Upper lobe of left lung (tissue), 6 donors: ENCODE data around the gene ATP7A. TPM values are rescaled to one million over a fixed set of nuclear protein-coding genes. Genes with fewer than 3 reads are reported as not detected.

ENCODE experiments used
- ATAC-seq, 2 donors: fragments of 200-7000 bp; cut with Tn5 transposase; one replicate each; pipeline ENCODE4 v1.9.1; 2022; ENCODE audit warnings: mild to moderate bottlenecking in 2 of 2, moderate library complexity in 2 of 2; ENCODE audit not compliant: low FRiP score in 2 of 2
- DNase-seq, 2 donors: peaks; one replicate each; pipeline ENCODE4 v3.0.0-alpha.2; 2019 to 2020
- H3K27ac ChIP-seq, 4 donors: fragments of 200-600 bp; sonication (generic); one replicate each; pipeline ENCODE4 v1.5.1; 2016 to 2019
- H3K27me3 ChIP-seq, 4 donors: fragments of 200-600 bp; sonication (generic); one replicate each; pipeline ENCODE4 v1.5.1; 2017 to 2019
- H3K36me3 ChIP-seq, 4 donors: fragments of 200-600 bp; sonication (generic); one replicate each; pipeline ENCODE4 v1.5.1; 2016 to 2019
- H3K4me1 ChIP-seq, 4 donors: fragments of 200-600 bp; sonication (generic); one replicate each; pipeline ENCODE4 v1.5.1; 2018 to 2019
- H3K4me3 ChIP-seq, 4 donors: fragments of 200-600 bp; sonication (generic); one replicate each; pipeline ENCODE4 v1.5.1; 2017 to 2019; ENCODE audit warnings: mild to moderate bottlenecking in 2 of 4, moderate library complexity in 1 of 4
- H3K9me3 ChIP-seq, 4 donors: fragments of 200-600 bp; sonication (generic); one replicate each; pipeline ENCODE4 v1.5.1; 2018 to 2019
- EP300 ChIP-seq, 4 donors: sonication (generic); formaldehyde crosslinking; IDR thresholded peaks; one replicate each; pipeline ENCODE4 v1.5.1; 2017; ENCODE audit warnings: antibody characterized with exemption in 4 of 4, control low read depth in 2 of 4
- POLR2A ChIP-seq, 4 donors: fragments of 450-650 bp; IDR thresholded peaks; one replicate each; pipeline ENCODE4 v1.5.1; 2016 to 2017; ENCODE audit warnings: antibody characterized with exemption in 4 of 4, mild to moderate bottlenecking in 2 of 4
- POLR2AphosphoS5 ChIP-seq, 2 donors: sonication (generic); formaldehyde crosslinking; IDR thresholded peaks; one replicate each; pipeline ENCODE4 v1.5.1; 2017; ENCODE audit warnings: antibody characterized with exemption in 2 of 2
- WGBS, 2 donors: methylation state at CpG; one replicate each; pipeline ENCODE4 v1.1.5; 2017 to 2018; 5-methylcytosine and 5-hydroxymethylcytosine counted together
- total RNA-seq, 6 donors: library from RNA; depleted of rRNA in 4 of 6; stranded (reverse); fragments of >200 nt in 4 of 6; gene quantifications; one replicate each; pipeline versions ENCODE4 v1.1.0 to v1.2.1, GENCODE V29; 2016 to 2021
- TF ChIP-seq, protein P1 (sequence below), 6 experiments: fragments of 450-650 bp in 4 of 6; fragments of 200-600 bp in 2 of 6; sonication (generic) in 2 of 6; IDR thresholded peaks; one replicate each; pipeline ENCODE4 v1.5.1; 2016 to 2019; ENCODE audit warnings: antibody characterized with exemption in 6 of 6
- donor health status: DM: no; HTN: no; CAD: no; lungs with moderate emphysema.
- donor health status: DM: no; HTN: yes; CAD: no; lungs with severe emphysema.

The ATP7A gene
- total RNA-seq, 6 donors from 2014 or later: 6.9 to 23.1 (median 11.7) TPM

DNA sequence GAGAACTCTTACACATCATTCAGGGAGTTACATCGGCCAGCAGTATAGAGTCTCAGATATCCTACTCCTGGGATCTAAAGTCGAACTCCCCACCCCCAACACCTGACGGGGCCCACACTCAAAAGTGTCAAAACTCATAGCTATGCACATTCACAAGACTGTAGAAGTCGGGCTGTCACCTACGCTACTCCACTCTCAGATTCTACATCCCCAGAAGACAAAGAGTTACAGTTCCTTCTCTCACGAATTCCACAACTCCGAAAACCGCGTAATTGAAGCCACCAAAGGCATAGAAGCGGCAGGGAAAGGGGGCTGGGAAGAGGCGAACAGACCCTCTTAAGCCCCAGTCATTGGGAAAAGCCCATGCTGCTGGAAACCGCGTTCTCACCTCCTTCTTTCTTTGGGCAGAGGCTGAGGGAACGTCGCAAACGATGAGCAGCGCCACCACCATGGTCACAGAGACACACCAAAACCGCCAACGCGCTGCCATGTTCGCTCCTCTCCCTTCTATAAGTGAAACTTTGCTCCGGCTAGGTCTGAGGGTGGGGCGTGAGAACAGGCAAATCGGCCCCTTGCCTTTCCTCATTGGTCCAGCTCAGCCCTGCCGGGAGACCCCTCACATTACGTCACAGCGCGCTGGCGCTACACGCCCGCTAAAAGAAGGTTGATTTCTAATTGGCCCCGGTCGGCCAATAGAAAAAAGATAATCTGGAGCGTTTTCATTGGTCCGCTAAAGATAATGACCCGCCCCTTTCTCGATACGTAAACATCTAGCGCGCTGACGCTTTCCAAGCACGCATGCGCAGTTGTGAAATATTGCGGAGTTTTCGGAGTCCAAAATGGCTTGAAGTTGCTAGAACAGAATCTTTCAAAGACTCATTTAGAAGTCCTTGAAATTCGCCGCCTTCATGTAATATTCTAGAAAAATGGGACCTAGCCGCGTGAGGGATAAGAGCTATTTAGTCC lies 15.3 kb upstream of the ATP7A start, which contains the start of gene MAGT1:
TSS of gene MAGT1 (minus strand) at position 515 of the 966 bp plus-strand sequence. CDS start at position 490, 25 bp downstream.
- peak within 1 kb of the TSS; percentile 26 to 68 (median 57) for H3K4me3 ChIP-seq
- H3K9me3 ChIP-seq: no peaks in the 10 kb centered on the region
- DNase-seq (peak; percentile 84 to 93), ATAC-seq (peak; percentile 96 to 97)
- H3K27me3 ChIP-seq: no peaks in the 10 kb centered on the region
- peaks cover 5 to 14% (median 9%) of the 10 kb centered on the region in 4 donors for H3K4me1 ChIP-seq
- 1 to 41% methylated on average over 21 to 49 of the region's 49 CpGs for WGBS, 2 donors
- H3K27ac ChIP-seq: peak within 1 kb of the TSS; percentile 90 to 92 (median 92)
- TF ChIP-seq POLR2AphosphoS5 (IDR thresholded peaks at IDR 0.05) (peak; percentile 91 to 92), EP300 (IDR thresholded peaks at IDR 0.05) (peak in 1 of 4 donors; percentile 58), POLR2A (IDR thresholded peaks at IDR 0.05) (peak in 3 of 4 donors; percentile 89 to 90 (median 90))
- TF ChIP-seq, protein P1, sequence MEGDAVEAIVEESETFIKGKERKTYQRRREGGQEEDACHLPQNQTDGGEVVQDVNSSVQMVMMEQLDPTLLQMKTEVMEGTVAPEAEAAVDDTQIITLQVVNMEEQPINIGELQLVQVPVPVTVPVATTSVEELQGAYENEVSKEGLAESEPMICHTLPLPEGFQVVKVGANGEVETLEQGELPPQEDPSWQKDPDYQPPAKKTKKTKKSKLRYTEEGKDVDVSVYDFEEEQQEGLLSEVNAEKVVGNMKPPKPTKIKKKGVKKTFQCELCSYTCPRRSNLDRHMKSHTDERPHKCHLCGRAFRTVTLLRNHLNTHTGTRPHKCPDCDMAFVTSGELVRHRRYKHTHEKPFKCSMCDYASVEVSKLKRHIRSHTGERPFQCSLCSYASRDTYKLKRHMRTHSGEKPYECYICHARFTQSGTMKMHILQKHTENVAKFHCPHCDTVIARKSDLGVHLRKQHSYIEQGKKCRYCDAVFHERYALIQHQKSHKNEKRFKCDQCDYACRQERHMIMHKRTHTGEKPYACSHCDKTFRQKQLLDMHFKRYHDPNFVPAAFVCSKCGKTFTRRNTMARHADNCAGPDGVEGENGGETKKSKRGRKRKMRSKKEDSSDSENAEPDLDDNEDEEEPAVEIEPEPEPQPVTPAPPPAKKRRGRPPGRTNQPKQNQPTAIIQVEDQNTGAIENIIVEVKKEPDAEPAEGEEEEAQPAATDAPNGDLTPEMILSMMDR (IDR thresholded peaks at IDR 0.05): peak in 1 of 6 experiments; percentile 15
- H3K36me3 ChIP-seq: no peaks in the 10 kb centered on the region

DNA sequence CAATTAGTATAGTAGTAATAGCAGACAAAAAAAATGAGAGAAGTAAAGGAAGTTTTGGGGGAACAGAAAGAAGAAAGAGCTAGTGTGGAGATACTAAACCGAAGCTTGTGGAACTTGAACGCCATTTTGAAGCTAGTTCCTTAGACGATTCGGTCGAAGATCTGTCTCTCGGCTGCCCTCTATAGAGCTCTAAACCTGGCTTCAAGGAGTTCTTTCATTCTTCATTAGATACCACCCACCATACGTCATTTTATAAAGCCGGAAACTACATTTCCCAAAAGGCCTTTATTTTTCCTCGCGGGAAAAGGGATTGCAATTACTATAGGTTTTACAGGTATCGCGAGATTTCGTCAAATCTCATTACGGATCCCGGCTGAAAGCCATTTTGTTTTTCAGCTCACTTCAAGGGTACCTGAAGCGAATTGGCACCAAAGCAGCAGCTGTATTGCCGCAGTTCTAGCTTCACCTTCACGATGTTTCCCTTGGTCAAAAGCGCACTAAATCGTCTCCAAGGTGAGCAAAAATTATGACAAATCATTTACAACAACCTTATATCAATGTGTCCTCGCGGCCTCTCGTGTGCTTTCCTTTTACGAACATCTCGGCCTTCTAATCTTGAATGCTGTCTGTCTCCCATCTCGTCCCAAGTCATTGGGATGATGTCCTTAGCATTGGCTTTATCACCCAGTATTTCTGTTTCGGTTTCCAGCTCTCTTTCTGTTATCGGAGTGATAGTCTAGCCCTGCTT lies 11.2 kb upstream of the ATP7A start, which contains the start of gene COX7B:
TSS of gene COX7B (plus strand) at position 388 of the 748 bp plus-strand sequence. CDS start at position 474, 86 bp downstream.
- peaks cover 0 to 17% (median 0%) of the 10 kb centered on the region in 4 donors for H3K36me3 ChIP-seq
- DNase-seq (peak in 1 of 2 donors; percentile 68), ATAC-seq (peak; percentile 90)
- peaks cover 5 to 9% (median 6%) of the 10 kb centered on the region in 4 donors for H3K4me1 ChIP-seq
- H3K27me3 ChIP-seq: no peaks in the 10 kb centered on the region
- H3K4me3 ChIP-seq: peak within 1 kb of the TSS; percentile 21 to 62 (median 50)
- no peaks in the 10 kb centered on the region for H3K9me3 ChIP-seq
- 0 to 32% methylated on average over 24 to 28 of the region's 28 CpGs for WGBS, 2 donors
- TF ChIP-seq, protein P1 (IDR thresholded peaks at IDR 0.05): peak in 4 of 6 experiments; percentile 17 to 25 (median 22)
- peak; percentile 80 to 81 for TF ChIP-seq POLR2AphosphoS5 (IDR thresholded peaks at IDR 0.05)
- TF ChIP-seq EP300 (IDR thresholded peaks at IDR 0.05): no peak
- TF ChIP-seq POLR2A (IDR thresholded peaks at IDR 0.05): peak in 3 of 4 donors; percentile 51 to 78 (median 60)
- peak within 1 kb of the TSS; percentile 80 to 89 (median 86) for H3K27ac ChIP-seq

DNA sequence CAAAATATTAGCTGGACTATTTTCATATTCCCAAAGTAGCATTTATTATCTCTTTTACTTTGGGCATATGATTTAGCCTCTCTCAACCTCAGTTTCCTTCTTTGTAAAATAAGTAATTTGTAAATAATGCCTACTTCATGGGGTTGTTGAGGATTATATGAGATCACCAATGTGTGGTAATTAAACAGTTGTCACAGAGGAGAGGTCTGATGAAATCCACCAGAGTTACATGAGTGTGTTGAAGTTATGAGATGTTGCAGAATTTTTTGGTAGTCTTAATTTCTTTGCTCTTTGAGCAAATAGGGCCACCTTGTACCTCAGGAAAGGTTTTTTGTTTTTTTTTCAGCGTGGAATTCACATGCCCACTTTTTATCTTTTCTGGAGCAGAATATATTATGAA lies 9.8 kb upstream of the ATP7A start:
- Histone ChIP-seq H3K27ac (peak overlapping the region in 3 of 4 donors; percentile 80 to 86 (median 85)), H3K27me3 (no peaks in the 10 kb centered on the region), H3K4me1 (peaks cover 5 to 9% (median 6%) of the 10 kb centered on the region in 4 donors), H3K4me3 (peak overlapping the region in 3 of 4 donors; percentile 40 to 62 (median 61)), H3K36me3 (peaks cover 0 to 27% (median 0%) of the 10 kb centered on the region in 4 donors), H3K9me3 (no peaks in the 10 kb centered on the region)
- TF ChIP-seq EP300 (IDR thresholded peaks at IDR 0.05) (no peak), POLR2A (IDR thresholded peaks at IDR 0.05) (no peak), POLR2AphosphoS5 (IDR thresholded peaks at IDR 0.05) (no peak)
- TF ChIP-seq, protein P1 (IDR thresholded peaks at IDR 0.05): no peak
- ATAC-seq (no peak), DNase-seq (no peak)
- 61 to 76% methylated on average over 1 of the region's 1 CpG for WGBS, 2 donors

DNA sequence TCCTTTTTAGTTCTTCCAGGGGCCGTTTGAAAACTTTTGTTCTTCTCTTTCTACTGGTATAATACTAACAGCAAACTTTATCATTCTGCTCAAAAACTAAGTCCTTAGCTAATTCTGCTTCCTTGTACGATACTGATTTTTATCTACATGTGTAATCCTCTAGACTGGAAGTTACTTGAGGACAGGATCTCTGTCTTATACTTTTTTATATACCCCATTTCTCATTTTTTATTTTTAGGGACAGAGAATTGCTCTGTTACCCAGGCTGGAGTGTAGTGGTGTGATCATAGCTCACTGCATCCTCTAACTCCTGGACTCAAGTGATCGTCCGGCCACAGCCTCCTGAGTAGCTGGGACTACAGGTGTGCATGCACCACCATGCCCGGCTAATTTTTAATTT lies 9.0 kb upstream of the ATP7A start:
- Histone ChIP-seq H3K4me1 (peaks cover 5 to 9% (median 6%) of the 10 kb centered on the region in 4 donors), H3K4me3 (peak overlapping the region in 1 of 4 donors; percentile 62), H3K9me3 (no peaks in the 10 kb centered on the region), H3K27ac (no peak overlapping the region), H3K27me3 (no peaks in the 10 kb centered on the region), H3K36me3 (peaks cover 0 to 30% (median 0%) of the 10 kb centered on the region in 4 donors)
- no peak for ATAC-seq
- DNase-seq: no peak
- WGBS, 2 donors: 87 to 88% methylated on average over 5 of the region's 5 CpGs
- TF ChIP-seq POLR2AphosphoS5 (IDR thresholded peaks at IDR 0.05): no peak
- TF ChIP-seq, protein P1 (IDR thresholded peaks at IDR 0.05): no peak
- TF ChIP-seq POLR2A (IDR thresholded peaks at IDR 0.05): no peak
- TF ChIP-seq EP300 (IDR thresholded peaks at IDR 0.05): no peak
